ENCODE data around the gene HLA-DMA. TPM values are rescaled to one million over a fixed set of nuclear protein-coding genes. Genes with fewer than 3 reads are reported as not detected.

Gene HLA-DMA
- total and polyA plus RNA-seq, 9 of the 15 experiments (the other 6 are each of a cell fraction or from before 2014, with no cell fraction given): 0.13 to 0.83 (median 0.51) TPM

- TF ChIP-seq ATF7 (IDR thresholded peaks at IDR 0.05): no peak
- TF ChIP-seq, protein P1, sequence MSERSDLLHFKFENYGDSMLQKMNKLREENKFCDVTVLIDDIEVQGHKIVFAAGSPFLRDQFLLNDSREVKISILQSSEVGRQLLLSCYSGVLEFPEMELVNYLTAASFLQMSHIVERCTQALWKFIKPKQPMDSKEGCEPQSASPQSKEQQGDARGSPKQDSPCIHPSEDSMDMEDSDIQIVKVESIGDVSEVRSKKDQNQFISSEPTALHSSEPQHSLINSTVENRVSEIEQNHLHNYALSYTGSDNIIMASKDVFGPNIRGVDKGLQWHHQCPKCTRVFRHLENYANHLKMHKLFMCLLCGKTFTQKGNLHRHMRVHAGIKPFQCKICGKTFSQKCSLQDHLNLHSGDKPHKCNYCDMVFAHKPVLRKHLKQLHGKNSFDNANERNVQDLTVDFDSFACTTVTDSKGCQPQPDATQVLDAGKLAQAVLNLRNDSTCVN (CRISPR knock-in tag; IDR thresholded peaks at IDR 0.05): 0 out of 2 replicates have a peak, but pooled peaks have one; percentile 17
- CTCF ChIA-PET (ENCODE audit: low intra/inter-chr PET ratio): interaction anchor here (0.7 kb wide), 1 partner anchor 75 kb away, joined by 3 read pairs; no protein-coding TSS in a partner anchor
- Histone ChIP-seq H3K4me1 (replicated peaks in 1 of 2; ENCODE audit: control insufficient read depth in 2 of 2, insufficient read depth in 2 of 2, low read length in 2 of 2) (peaks cover 0 to 3% of the 10 kb centered on the region in 2 experiments; a peak in 3 of 5 replicates), H3K4me2 (ENCODE audit: insufficient read depth, low read length) (no peak overlapping the region), H3K9me1 (ENCODE audit: control insufficient read depth, insufficient read depth, low read length) (no peaks in the 10 kb centered on the region), H3K4me3 (no peak overlapping the region), H2AFZ (ENCODE audit: low read depth, low read length) (no peak overlapping the region), H3K36me3 (ENCODE audit: control insufficient read depth, insufficient read depth, low read length) (no peaks in the 10 kb centered on the region), H3K27me3 (ENCODE audit: control insufficient read depth in 2 of 2, insufficient read depth in 2 of 2, low read length in 2 of 2) (no peaks in the 10 kb centered on the region), H3K9me3 (replicated peaks; ENCODE audit: control insufficient read depth, insufficient read depth, low read depth, low read length) (no peaks in the 10 kb centered on the region), H3K9ac (ENCODE audit: insufficient read depth in 1 of 2, low read depth in 2 of 2, low read length in 2 of 2) (no peak overlapping the region), H3K79me2 (ENCODE audit: control insufficient read depth, insufficient read depth, low read length) (no peaks in the 10 kb centered on the region), H4K20me1 (replicated peaks; ENCODE audit: control insufficient read depth, insufficient read depth, low read length) (no peaks in the 10 kb centered on the region), H3K27ac (ENCODE audit: extremely low read depth, low read depth, low read length) (no peak overlapping the region)
- intact Hi-C loops (cut with micrococcal nuclease) (no loop called here), in situ Hi-C loops (cut with MboI) (loop anchor here (25.0 kb wide), 1 partner anchor 1423 kb away; the partner anchor contains the start of genes ATP6V1G2, DDX39B, MCCD1 and NFKBIL1)
- no TSS peak for BruUV-seq (replicated peaks)
- POLR2A ChIA-PET: interaction anchor here (0.6 kb wide), 1 partner anchor 12 kb away, joined by 4 read pairs; no protein-coding TSS in a partner anchor
- no peak for DNase-seq (ENCODE audit: extremely low read depth in 1 of 4, low spot score in 3 of 4)
- no peak for ATAC-seq
- 23% methylated on average over 5 of the region's 5 CpGs for WGBS (ENCODE audit: insufficient coverage, low coverage, missing lambda C conversion rate)
- no peak for FAIRE-seq
Observed at GRCh38 chr6:32960563-32960962, 7.7 kb upstream of the HLA-DMA start.

DNA sequence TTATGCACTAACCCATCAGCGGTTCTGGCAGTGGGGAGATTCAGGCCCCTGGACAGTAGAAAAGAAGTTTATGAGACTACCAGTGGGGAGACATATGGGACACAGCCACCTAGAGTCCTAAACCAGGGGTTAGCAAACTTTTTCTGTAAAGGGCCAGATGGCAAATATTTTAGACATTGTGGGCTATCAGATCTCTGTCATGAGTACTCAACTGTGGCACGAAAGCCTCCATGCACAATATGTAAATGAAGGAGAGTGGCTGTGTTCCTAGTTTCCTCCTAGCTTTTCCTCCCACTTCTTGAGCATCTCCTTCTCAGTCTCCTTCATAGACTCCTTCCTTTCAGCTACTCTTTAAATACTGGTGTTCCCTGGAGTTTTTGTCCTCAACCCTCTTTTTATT lies 3.3 kb upstream of the HLA-DMA start:
- Histone ChIP-seq H3K9me1 (ENCODE audit: control insufficient read depth, insufficient read depth, low read length) (no peaks in the 10 kb centered on the region), H3K36me3 (ENCODE audit: control insufficient read depth, insufficient read depth, low read length) (no peaks in the 10 kb centered on the region), H2AFZ (ENCODE audit: low read depth, low read length) (no peak overlapping the region), H3K27me3 (ENCODE audit: control insufficient read depth in 2 of 2, insufficient read depth in 2 of 2, low read length in 2 of 2) (peaks cover 0 to 8% of the 10 kb centered on the region in 2 experiments; a peak in 2 of 5 replicates), H3K27ac (ENCODE audit: extremely low read depth, low read depth, low read length) (no peak overlapping the region), H3K4me1 (replicated peaks in 1 of 2; ENCODE audit: control insufficient read depth in 2 of 2, insufficient read depth in 2 of 2, low read length in 2 of 2) (no peaks in the 10 kb centered on the region; a peak in 1 of 5 replicates), H3K9me3 (replicated peaks; ENCODE audit: control insufficient read depth, insufficient read depth, low read depth, low read length) (no peaks in the 10 kb centered on the region), H3K9ac (ENCODE audit: insufficient read depth in 1 of 2, low read depth in 2 of 2, low read length in 2 of 2) (no peak overlapping the region), H3K79me2 (ENCODE audit: control insufficient read depth, insufficient read depth, low read length) (no peaks in the 10 kb centered on the region), H3K4me2 (ENCODE audit: insufficient read depth, low read length) (no peak overlapping the region), H3K4me3 (no peak overlapping the region), H4K20me1 (replicated peaks; ENCODE audit: control insufficient read depth, insufficient read depth, low read length) (no peaks in the 10 kb centered on the region)
- in situ Hi-C loops (cut with MboI) (loop anchor here (25.0 kb wide), 1 partner anchor 1419 kb away; the partner anchor contains the start of genes ATP6V1G2, DDX39B, MCCD1 and NFKBIL1), intact Hi-C loops (cut with micrococcal nuclease) (no loop called here)
- no peak for FAIRE-seq
- POLR2A ChIA-PET: interaction anchor here (0.7 to 13.5 kb wide), 3 partner anchors 15 to 175 kb away, joined by 3 to 309 read pairs (median 3); partner anchors contain the start of gene BRD2
- no TSS peak for BruUV-seq (replicated peaks)
- CTCF ChIA-PET (ENCODE audit: low intra/inter-chr PET ratio): no interaction called here
- no peak for ATAC-seq
- no peak for DNase-seq (ENCODE audit: extremely low read depth in 1 of 4, low spot score in 3 of 4)
- 8% methylated on average over 2 of the region's 2 CpGs for WGBS (ENCODE audit: insufficient coverage, low coverage, missing lambda C conversion rate)
- no peak for TF ChIP-seq SMAD3 (CRISPR knock-in tag; conservative IDR thresholded peaks at IDR 0.05)
- no peak for TF ChIP-seq ZNF318 (IDR thresholded peaks at IDR 0.05; ENCODE audit: borderline replicate concordance in 1 of 2, low read depth in 1 of 2)
- no peak for TF ChIP-seq ZBTB8A (IDR thresholded peaks at IDR 0.05; ENCODE audit: partially characterized antibody)

Data from K562 (cell line).